SU-DHL-6 (cell line): Measurements from ENCODE around the gene PPFIA2.

ENCODE experiments used
- H2AFZ ChIP-seq: fragments of 200-600 bp; sonication (generic); 2 replicates; pipeline ENCODE4 v1.6.1; 2014; ENCODE audit warnings: low read depth, mild to moderate bottlenecking, moderate library complexity, mixed read lengths, antibody characterized with exemption, low read length; ENCODE audit not compliant: severe bottlenecking
- H3F3A ChIP-seq: fragments of 200-600 bp; shearing (Covaris generic); 2 replicates; pipeline ENCODE4 v1.6.0; 2016; ENCODE audit warnings: antibody characterized with exemption, mild to moderate bottlenecking; ENCODE audit not compliant: insufficient read depth
- H3K27ac ChIP-seq: fragments of 200-600 bp; sonication (generic); 2 replicates; pipeline ENCODE4 v1.5.1; 2016; ENCODE audit warnings: low read depth, mild to moderate bottlenecking, low read length, moderate library complexity, mixed read lengths
- H3K27me3 ChIP-seq: fragments of 200-600 bp; sonication (generic), shearing (Covaris generic); 2 replicates; pipeline ENCODE4 v1.6.0; 2014; ENCODE audit warnings: mild to moderate bottlenecking, low read length
- H3K36me3 ChIP-seq: fragments of 200-600 bp; sonication (generic); 2 replicates; pipeline ENCODE4 v1.6.1; 2014; ENCODE audit warnings: mild to moderate bottlenecking, low read length, mixed read lengths
- H3K4me2 ChIP-seq: fragments of 300-600, 200-600 bp; shearing (Covaris generic), sonication (generic); 2 replicates; pipeline ENCODE4 v1.6.0; 2014; ENCODE audit warnings: low read length, low read depth, mild to moderate bottlenecking; ENCODE audit not compliant: poor library complexity, severe bottlenecking
- H3K4me3 ChIP-seq: fragments of 200-600 bp; sonication (generic); 2 replicates; pipeline ENCODE4 v1.5.1; 2014; ENCODE audit warnings: antibody characterized with exemption, low read length, mild to moderate bottlenecking, mixed read lengths; ENCODE audit not compliant: insufficient read depth, poor library complexity, severe bottlenecking
- H3K79me2 ChIP-seq: fragments of 200-600 bp; sonication (generic); 2 replicates; pipeline ENCODE4 v1.6.1; 2014; ENCODE audit warnings: mild to moderate bottlenecking, low read length, moderate library complexity; ENCODE audit not compliant: insufficient read depth
- H3K9ac ChIP-seq: fragments of 200-600 bp; sonication (generic); 2 replicates; pipeline ENCODE4 v1.7.0; 2014; ENCODE audit warnings: mild to moderate bottlenecking, low read length
- H3K9me2 ChIP-seq: fragments of 200-600 bp; sonication (generic); replicated peaks from 2 replicates; pipeline ENCODE4 v1.6.1; 2014; ENCODE audit warnings: low read length; ENCODE audit not compliant: insufficient read depth
- H3K9me3 ChIP-seq: fragments of 200-600 bp; sonication (generic); 2 replicates; pipeline ENCODE4 v1.6.1; 2014; ENCODE audit warnings: low read length, mixed read lengths; ENCODE audit not compliant: insufficient read depth
- H4K20me1 ChIP-seq: fragments of 200-600 bp; sonication (generic); 2 replicates; pipeline ENCODE4 v1.6.1; 2014; ENCODE audit warnings: low read depth, mild to moderate bottlenecking, antibody characterized with exemption, low read length, moderate library complexity, mixed read lengths
- EZH2phosphoT487 ChIP-seq: fragments of 200-600 bp; sonication (generic), shearing (Covaris generic); conservative IDR thresholded peaks from 2 replicates; pipeline ENCODE4 v1.6.1; 2018; ENCODE audit warnings: mild to moderate bottlenecking, antibody characterized with exemption, low read length, moderate library complexity, mixed read lengths
- TF ChIP-seq, protein P1 (sequence below): fragments of 200-600 bp; sonication (generic); IDR thresholded peaks from one replicate; pipeline ENCODE4 v1.5.1; 2017; ENCODE audit warnings: antibody characterized with exemption, mild to moderate bottlenecking, low read length, moderate library complexity; ENCODE audit not compliant: insufficient read depth, poor library complexity, severe bottlenecking

PPFIA2 gene

DNA sequence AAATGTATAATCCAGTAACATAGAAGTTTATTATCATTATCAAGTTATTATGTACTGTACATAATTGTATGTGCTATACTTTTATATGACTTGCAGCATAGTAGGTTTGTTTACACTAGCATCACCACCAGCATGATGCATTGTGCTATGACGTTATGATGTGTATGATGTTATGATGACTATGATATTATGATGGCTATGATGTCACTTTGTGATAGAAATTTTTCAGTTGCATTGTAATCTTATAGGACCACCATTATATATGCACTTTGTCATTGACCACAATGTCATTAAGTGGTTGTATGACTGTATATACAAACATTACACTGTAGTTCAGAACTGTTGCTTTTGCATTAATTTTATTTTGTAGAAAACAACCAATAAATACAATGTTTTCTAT is 173.4 kb downstream of the PPFIA2 start:
- H3K4me2 ChIP-seq, result no peak overlapping the region
- H2AFZ ChIP-seq, result no peak overlapping the region
- H3K9me3 ChIP-seq, result peaks cover 4% of the 10 kb centered on the region; the same call in 1 of the 2 replicates
- H3K27ac ChIP-seq, result no peak overlapping the region
- H3K27me3 ChIP-seq, result no peaks in the 10 kb centered on the region
- no peaks in the 10 kb centered on the region for H3K9me2 ChIP-seq
- no peaks in the 10 kb centered on the region for H3K79me2 ChIP-seq
- no peak overlapping the region for H3K4me3 ChIP-seq
- no peak overlapping the region for H3K9ac ChIP-seq
- no peaks in the 10 kb centered on the region for H4K20me1 ChIP-seq
- H3K36me3 ChIP-seq, result no peaks in the 10 kb centered on the region
- H3F3A ChIP-seq, result no peaks in the 10 kb centered on the region
- TF ChIP-seq, protein P1, sequence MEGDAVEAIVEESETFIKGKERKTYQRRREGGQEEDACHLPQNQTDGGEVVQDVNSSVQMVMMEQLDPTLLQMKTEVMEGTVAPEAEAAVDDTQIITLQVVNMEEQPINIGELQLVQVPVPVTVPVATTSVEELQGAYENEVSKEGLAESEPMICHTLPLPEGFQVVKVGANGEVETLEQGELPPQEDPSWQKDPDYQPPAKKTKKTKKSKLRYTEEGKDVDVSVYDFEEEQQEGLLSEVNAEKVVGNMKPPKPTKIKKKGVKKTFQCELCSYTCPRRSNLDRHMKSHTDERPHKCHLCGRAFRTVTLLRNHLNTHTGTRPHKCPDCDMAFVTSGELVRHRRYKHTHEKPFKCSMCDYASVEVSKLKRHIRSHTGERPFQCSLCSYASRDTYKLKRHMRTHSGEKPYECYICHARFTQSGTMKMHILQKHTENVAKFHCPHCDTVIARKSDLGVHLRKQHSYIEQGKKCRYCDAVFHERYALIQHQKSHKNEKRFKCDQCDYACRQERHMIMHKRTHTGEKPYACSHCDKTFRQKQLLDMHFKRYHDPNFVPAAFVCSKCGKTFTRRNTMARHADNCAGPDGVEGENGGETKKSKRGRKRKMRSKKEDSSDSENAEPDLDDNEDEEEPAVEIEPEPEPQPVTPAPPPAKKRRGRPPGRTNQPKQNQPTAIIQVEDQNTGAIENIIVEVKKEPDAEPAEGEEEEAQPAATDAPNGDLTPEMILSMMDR, result no peak
- no peak for TF ChIP-seq EZH2phosphoT487

- Histone ChIP-seq H3K9me3 (no peaks in the 10 kb centered on the region), H3K4me3 (no peak overlapping the region), H3K79me2 (no peaks in the 10 kb centered on the region), H3K4me2 (no peak overlapping the region), H3K27me3 (no peaks in the 10 kb centered on the region), H3K9me2 (no peaks in the 10 kb centered on the region), H3K9ac (no peak overlapping the region), H4K20me1 (no peaks in the 10 kb centered on the region), H2AFZ (no peak overlapping the region), H3F3A (no peaks in the 10 kb centered on the region), H3K36me3 (no peaks in the 10 kb centered on the region), H3K27ac (no peak overlapping the region)
- no peak for TF ChIP-seq EZH2phosphoT487
- TF ChIP-seq, protein P1, result no peak
Observed at GRCh38 chr12:81573228-81573627, 185.9 kb downstream of the PPFIA2 start.

DNA sequence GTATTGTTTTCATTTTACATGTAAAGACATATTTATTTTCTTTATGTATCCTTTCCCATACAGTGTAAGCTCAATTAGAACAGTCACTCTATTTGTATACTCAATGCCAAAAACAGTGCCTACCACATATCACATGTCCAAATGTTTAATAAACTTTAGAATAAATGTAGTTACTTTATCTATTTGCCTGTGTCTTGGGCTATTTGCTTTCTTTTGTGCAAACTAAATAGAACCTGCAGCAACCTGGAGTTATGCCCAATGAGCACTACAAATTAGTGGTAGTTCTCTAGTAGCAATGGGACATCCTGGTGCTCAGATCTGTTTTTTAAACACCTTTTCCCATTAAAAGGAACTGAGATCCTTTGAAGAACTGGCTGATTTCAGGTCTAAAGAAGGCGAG is 186.7 kb downstream of the PPFIA2 start:
- H3K9ac ChIP-seq, result no peak overlapping the region
- H3K9me3 ChIP-seq, result no peaks in the 10 kb centered on the region
- no peaks in the 10 kb centered on the region for H3F3A ChIP-seq
- no peak overlapping the region for H3K4me3 ChIP-seq
- H3K9me2 ChIP-seq, result no peaks in the 10 kb centered on the region
- H2AFZ ChIP-seq, result no peak overlapping the region
- H3K4me2 ChIP-seq, result no peak overlapping the region
- H3K36me3 ChIP-seq, result no peaks in the 10 kb centered on the region
- TF ChIP-seq, protein P1, result no peak
- TF ChIP-seq EZH2phosphoT487, result no peak
- H3K27ac ChIP-seq, result no peak overlapping the region
- H4K20me1 ChIP-seq, result no peaks in the 10 kb centered on the region
- H3K79me2 ChIP-seq, result no peaks in the 10 kb centered on the region
- H3K27me3 ChIP-seq, result no peaks in the 10 kb centered on the region
